MCF 10A (cell line): ENCODE results near the gene CMTM8. TPM values are rescaled to one million over a fixed set of nuclear protein-coding genes. Genes with fewer than 3 reads are reported as not detected.

ENCODE experiments used
- BruUV-seq: library from RNA; stranded (reverse); fragments of 400-500 nt; replicated peaks from 2 replicates; lab custom pipeline; 2021; lab: Mats Ljungman, UMichigan
- CTCF ChIA-PET: fragments of 300-600 bp; sonication (Branson Sonifier 250); formaldehyde crosslinking; extraction: SDS; loops from one replicate; lab custom pipeline; 2021; ENCODE audit warnings: antibody characterized with exemption, inconsistent platforms; lab: Yijun Ruan, JAX
- POLR2A ChIA-PET: fragments of 300-600, 350-650 bp; sonication (Branson Sonifier 250); formaldehyde crosslinking; extraction: SDS; loops from one replicate; lab custom pipeline; 2020; ENCODE audit warnings: antibody characterized with exemption, inconsistent platforms; lab: Yijun Ruan, JAX
- DNase-seq: peaks from one replicate; pipeline ENCODE4 v3.0.0-alpha.2; 2018; ENCODE audit not compliant: unreplicated experiment
- H3K27ac Mint-ChIP-seq: one replicate; pipeline ENCODE4 v1.8.0; 2022; ENCODE audit warnings: mild to moderate bottlenecking, low read depth, mixed read lengths; ENCODE audit not compliant: unreplicated experiment
- H3K27me3 Mint-ChIP-seq: one replicate; pipeline ENCODE4 v1.8.0; 2022; ENCODE audit warnings: mixed read lengths; ENCODE audit not compliant: insufficient read depth, unreplicated experiment
- H3K36me3 Mint-ChIP-seq: one replicate; pipeline ENCODE4 v1.8.0; 2022; ENCODE audit warnings: mild to moderate bottlenecking, moderate library complexity, mixed read lengths; ENCODE audit not compliant: insufficient read depth, unreplicated experiment
- H3K4me1 Mint-ChIP-seq: one replicate; pipeline ENCODE4 v1.8.0; 2022; ENCODE audit warnings: mixed read lengths; ENCODE audit not compliant: insufficient read depth, unreplicated experiment
- H3K4me3 Mint-ChIP-seq: one replicate; pipeline ENCODE4 v1.8.0; 2022; ENCODE audit warnings: mild to moderate bottlenecking, moderate library complexity, mixed read lengths; ENCODE audit not compliant: unreplicated experiment
- H3K9me3 Mint-ChIP-seq: one replicate; pipeline ENCODE4 v1.8.0; 2022; ENCODE audit warnings: mixed read lengths; ENCODE audit not compliant: unreplicated experiment
- intact Hi-C: fragments of 100-400 bp; cut with micrococcal nuclease; formaldehyde crosslinking; loops from 2 replicates; pipeline ENCODE4 v1.14.1; 2022
- total RNA-seq: library from RNA; stranded (reverse); gene quantifications from 2 replicates; pipeline ENCODE4 v1.2.3, GENCODE V29; 2022
- TF ChIP-seq, protein P1 (sequence below): fragments of 200-600 bp; IDR thresholded peaks from one replicate; pipeline ENCODE4 v1.8.0; 2022; ENCODE audit warnings: antibody characterized with exemption, mild to moderate bottlenecking; ENCODE audit not compliant: unreplicated experiment

Gene CMTM8
- total RNA-seq, 1 experiment from 2014 or later: 3.8 TPM

DNA sequence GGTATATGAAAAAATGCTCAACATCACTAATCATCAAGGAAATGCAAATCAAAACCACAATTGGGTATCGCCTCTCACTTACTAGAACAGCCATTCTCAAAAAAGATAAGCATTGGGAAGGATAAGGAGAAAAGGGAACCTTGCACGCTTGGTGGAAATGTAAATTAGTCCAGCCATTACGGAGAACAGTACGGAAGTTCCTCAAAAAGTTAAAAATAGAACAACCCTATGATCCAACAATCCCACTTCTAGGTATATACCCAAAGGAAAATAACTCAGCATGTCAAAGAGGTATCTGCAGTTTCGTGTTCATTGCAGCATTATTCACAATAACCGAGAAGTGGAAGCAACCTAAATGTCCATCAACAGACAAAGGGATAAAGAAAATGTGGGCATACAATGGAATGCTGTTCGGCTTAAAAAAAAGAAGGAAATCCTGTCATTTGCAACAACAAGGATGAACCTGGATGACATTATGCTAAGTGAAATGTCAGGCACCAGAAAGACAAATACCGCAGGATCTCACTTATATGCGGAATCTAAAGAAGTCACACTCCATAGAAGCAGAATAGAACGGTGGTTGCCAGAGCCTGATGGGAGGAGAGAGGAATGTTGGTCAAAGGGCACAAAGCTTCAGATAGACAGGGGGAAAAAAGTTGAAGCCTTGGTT, 141.5 kb downstream of the CMTM8 start:
- no peak overlapping the region for H3K27ac Mint-ChIP-seq
- no peak for DNase-seq
- ChIA-PET CTCF (no interaction called here), POLR2A (no interaction called here)
- intact Hi-C loops: loop anchor here (5.0 kb wide), 1 partner anchor 282 kb away; no protein-coding TSS in a partner anchor
- no peaks in the 10 kb centered on the region for H3K36me3 Mint-ChIP-seq
- H3K27me3 Mint-ChIP-seq: peaks cover 9% of the 10 kb centered on the region
- BruUV-seq: no TSS peak
- H3K4me3 Mint-ChIP-seq: no peak overlapping the region
- no peaks in the 10 kb centered on the region for H3K4me1 Mint-ChIP-seq
- no peaks in the 10 kb centered on the region for H3K9me3 Mint-ChIP-seq
- TF ChIP-seq, protein P1, sequence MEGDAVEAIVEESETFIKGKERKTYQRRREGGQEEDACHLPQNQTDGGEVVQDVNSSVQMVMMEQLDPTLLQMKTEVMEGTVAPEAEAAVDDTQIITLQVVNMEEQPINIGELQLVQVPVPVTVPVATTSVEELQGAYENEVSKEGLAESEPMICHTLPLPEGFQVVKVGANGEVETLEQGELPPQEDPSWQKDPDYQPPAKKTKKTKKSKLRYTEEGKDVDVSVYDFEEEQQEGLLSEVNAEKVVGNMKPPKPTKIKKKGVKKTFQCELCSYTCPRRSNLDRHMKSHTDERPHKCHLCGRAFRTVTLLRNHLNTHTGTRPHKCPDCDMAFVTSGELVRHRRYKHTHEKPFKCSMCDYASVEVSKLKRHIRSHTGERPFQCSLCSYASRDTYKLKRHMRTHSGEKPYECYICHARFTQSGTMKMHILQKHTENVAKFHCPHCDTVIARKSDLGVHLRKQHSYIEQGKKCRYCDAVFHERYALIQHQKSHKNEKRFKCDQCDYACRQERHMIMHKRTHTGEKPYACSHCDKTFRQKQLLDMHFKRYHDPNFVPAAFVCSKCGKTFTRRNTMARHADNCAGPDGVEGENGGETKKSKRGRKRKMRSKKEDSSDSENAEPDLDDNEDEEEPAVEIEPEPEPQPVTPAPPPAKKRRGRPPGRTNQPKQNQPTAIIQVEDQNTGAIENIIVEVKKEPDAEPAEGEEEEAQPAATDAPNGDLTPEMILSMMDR: no peak

DNA sequence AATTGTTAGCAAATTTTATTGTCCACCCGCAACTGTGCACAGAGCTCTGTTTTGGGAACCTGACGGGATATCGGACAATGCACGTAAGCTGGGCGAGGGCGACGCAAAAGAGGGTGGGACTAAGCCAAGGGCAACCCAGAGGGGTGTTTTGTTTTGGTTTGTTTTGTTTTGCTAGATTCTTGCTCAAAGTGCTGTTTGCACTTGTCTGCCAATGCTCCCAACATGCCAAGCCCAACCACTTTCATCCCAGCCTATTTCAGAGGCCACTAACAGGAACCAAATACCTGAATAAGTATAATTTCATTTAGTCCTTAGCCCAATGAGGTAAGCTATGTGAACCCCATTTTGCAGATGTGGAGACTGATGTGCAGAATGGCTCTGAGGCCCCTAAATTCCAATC, 143.4 kb downstream of the CMTM8 start:
- DNase-seq: no peak
- no peak overlapping the region for H3K4me3 Mint-ChIP-seq
- no TSS peak for BruUV-seq
- TF ChIP-seq, protein P1: no peak
- no peak overlapping the region for H3K27ac Mint-ChIP-seq
- peaks cover 14% of the 10 kb centered on the region for H3K27me3 Mint-ChIP-seq
- no peaks in the 10 kb centered on the region for H3K4me1 Mint-ChIP-seq
- POLR2A ChIA-PET: interaction anchor here (0.6 kb wide), 1 partner anchor 188 kb away, joined by 3 read pairs; no protein-coding TSS in a partner anchor
- CTCF ChIA-PET: no interaction called here
- H3K9me3 Mint-ChIP-seq: no peaks in the 10 kb centered on the region
- intact Hi-C loops: no loop called here
- H3K36me3 Mint-ChIP-seq: no peaks in the 10 kb centered on the region

DNA sequence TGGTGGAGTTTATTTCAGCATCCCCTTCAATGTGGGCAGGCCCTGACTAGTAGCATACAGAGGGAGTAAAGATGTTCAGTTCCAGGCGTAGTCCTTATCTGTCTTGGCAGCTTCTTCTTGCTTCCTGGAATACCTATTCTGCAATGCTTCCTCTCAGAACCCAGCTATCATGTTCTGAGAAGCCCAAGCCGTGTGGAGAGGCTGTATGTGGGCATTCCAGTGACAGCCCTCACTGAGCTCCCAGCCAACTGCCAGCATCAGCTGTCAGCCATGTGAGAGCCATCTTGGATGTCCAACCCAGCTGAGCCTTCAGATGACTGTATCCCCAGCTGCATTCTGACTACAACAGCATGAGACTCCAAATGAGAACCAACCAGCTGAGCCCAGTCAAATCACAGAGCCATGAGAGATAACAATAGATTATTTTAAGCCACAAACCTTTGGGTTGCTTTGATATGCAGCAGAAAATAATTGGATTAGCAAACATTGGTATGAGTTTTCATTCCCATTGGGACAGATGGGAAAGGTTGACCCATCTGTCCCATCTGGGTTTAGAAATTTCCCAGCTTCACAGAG, 144.7 kb downstream of the CMTM8 start:
- intact Hi-C loops: no loop called here
- CTCF ChIA-PET: interaction anchor here (0.7 to 1.5 kb wide), 8 partner anchors 8 to 298 kb away, joined by 3 to 8 read pairs (median 4); no protein-coding TSS in a partner anchor
- H3K4me1 Mint-ChIP-seq: no peaks in the 10 kb centered on the region

DNA sequence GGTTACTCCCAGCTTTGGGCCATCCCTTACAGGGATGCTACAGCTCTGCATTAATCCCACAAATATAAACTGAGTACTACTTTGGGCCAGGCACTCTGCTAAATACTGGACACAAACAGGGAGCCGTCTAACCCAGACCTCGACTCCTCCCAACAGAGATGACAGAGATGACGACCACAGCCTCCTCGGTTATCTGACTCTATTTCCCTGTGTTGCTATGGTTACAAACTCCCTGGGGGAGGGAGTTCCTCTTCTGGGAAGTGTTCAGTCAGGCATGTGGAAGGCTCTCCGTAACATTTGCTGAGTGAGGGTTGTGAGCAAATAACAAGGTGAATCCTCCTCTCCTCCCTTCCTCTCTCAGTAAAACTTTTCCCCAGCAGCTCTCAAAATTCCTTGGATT, 146.5 kb downstream of the CMTM8 start:
- ChIA-PET POLR2A (no interaction called here), CTCF (interaction anchor here (0.8 to 1.0 kb wide), 2 partner anchors 12 to 55 kb away, joined by 3 to 4 read pairs; no protein-coding TSS in a partner anchor)
- Mint-ChIP-seq H3K36me3 (no peaks in the 10 kb centered on the region), H3K27ac (no peak overlapping the region), H3K4me1 (no peaks in the 10 kb centered on the region), H3K4me3 (no peak overlapping the region), H3K9me3 (no peaks in the 10 kb centered on the region), H3K27me3 (peaks cover 14% of the 10 kb centered on the region)
- TF ChIP-seq, protein P1: no peak
- no peak for DNase-seq
- no TSS peak for BruUV-seq
- intact Hi-C loops: no loop called here

More for the DNA sequence above, 144.7 kb downstream of the CMTM8 start:
- TF ChIP-seq, protein P1: no peak
- no peak overlapping the region for H3K27ac Mint-ChIP-seq
- no TSS peak for BruUV-seq
- no peaks in the 10 kb centered on the region for H3K36me3 Mint-ChIP-seq
- H3K27me3 Mint-ChIP-seq: peaks cover 14% of the 10 kb centered on the region
- H3K4me3 Mint-ChIP-seq: no peak overlapping the region
- POLR2A ChIA-PET: no interaction called here
- no peak for DNase-seq
- no peaks in the 10 kb centered on the region for H3K9me3 Mint-ChIP-seq
